Keratinocyte (primary cell): ENCODE data around the gene LRR1. TPM values are rescaled to one million over a fixed set of nuclear protein-coding genes. Genes with fewer than 3 reads are reported as not detected.
A peak's percentile ranks its signal among the peaks of the same experiment; 100 is the strongest.

ENCODE experiments used
- DNase-seq: peaks from one replicate; pipeline ENCODE4 v3.0.0-alpha.2; 2011; ENCODE audit warnings: low read depth, missing footprints, low spot score
- FAIRE-seq: peaks from 2 replicates; lab custom pipeline; 2011; peaks lifted over from hg19 to GRCh38; lab: Jason Lieb, UNC
- H2AFZ ChIP-seq: 2 replicates; pipeline ENCODE4 v1.6.0; 2012; ENCODE audit warnings: low read length, control low read depth, inconsistent platforms; ENCODE audit not compliant: control insufficient read depth
- H3K27ac ChIP-seq: 2 replicates; pipeline ENCODE4 v1.5.1; 2011; ENCODE audit warnings: low read length; ENCODE audit not compliant: control insufficient read depth, insufficient read depth
- H3K27me3 ChIP-seq: 3 replicates; pipeline ENCODE4 v1.6.0; 2011; ENCODE audit warnings: low read length; ENCODE audit not compliant: control insufficient read depth, insufficient read depth; ENCODE audit errors: extremely low read depth
- H3K36me3 ChIP-seq, 2 experiments: 2 replicates in 1 of 2; 3 replicates in 1 of 2; pipeline ENCODE4 v1.5.1; 2011; ENCODE audit warnings: low read length in 2 of 2, mild to moderate bottlenecking in 1 of 2; ENCODE audit not compliant: control insufficient read depth in 2 of 2, insufficient read depth in 2 of 2; ENCODE audit errors: extremely low read depth in 1 of 2
- H3K4me1 ChIP-seq: 3 replicates; pipeline ENCODE4 v1.5.1; 2011; ENCODE audit warnings: low read length; ENCODE audit not compliant: control insufficient read depth, insufficient read depth; ENCODE audit errors: extremely low read depth
- H3K4me2 ChIP-seq: 3 replicates; pipeline ENCODE4 v1.6.0; 2011; ENCODE audit warnings: low read depth, low read length; ENCODE audit not compliant: control insufficient read depth, insufficient read depth; ENCODE audit errors: extremely low read depth
- H3K4me3 ChIP-seq, 3 experiments: fragments of 200-600 bp in 1 of 3; sonication (generic) in 1 of 3; 2 replicates in 2 of 3; 3 replicates in 1 of 3; pipeline ENCODE4 v1.5.1; 2011 to 2016; ENCODE audit warnings: low read length in 3 of 3, mild to moderate bottlenecking in 3 of 3, control low read depth in 2 of 3, inconsistent platforms in 1 of 3, low read depth in 1 of 3, mixed read lengths in 1 of 3, mixed run types in 1 of 3, moderate library complexity in 1 of 3; ENCODE audit not compliant: control insufficient read depth in 2 of 3, insufficient read depth in 2 of 3; ENCODE audit errors: extremely low read depth in 1 of 3
- H3K79me2 ChIP-seq: 2 replicates; pipeline ENCODE4 v1.6.0; 2012; ENCODE audit warnings: low read length; ENCODE audit not compliant: control insufficient read depth, insufficient read depth
- H3K9ac ChIP-seq: 3 replicates; pipeline ENCODE4 v1.6.0; 2011; ENCODE audit warnings: low read length; ENCODE audit not compliant: control insufficient read depth, insufficient read depth; ENCODE audit errors: extremely low read depth
- H3K9me1 ChIP-seq: 3 replicates; pipeline ENCODE4 v1.6.0; 2011; ENCODE audit warnings: low read length; ENCODE audit not compliant: control insufficient read depth, insufficient read depth; ENCODE audit errors: extremely low read depth
- H3K9me3 ChIP-seq: 2 replicates; pipeline ENCODE4 v1.5.1; 2012; ENCODE audit warnings: low read depth, low read length; ENCODE audit not compliant: control insufficient read depth
- H4K20me1 ChIP-seq: 3 replicates; pipeline ENCODE4 v1.6.0; 2011; ENCODE audit warnings: low read length; ENCODE audit not compliant: control insufficient read depth, insufficient read depth; ENCODE audit errors: extremely low read depth
- EZH2 ChIP-seq: IDR thresholded peaks from one replicate; pipeline ENCODE4 v1.6.1; 2012; ENCODE audit warnings: inconsistent platforms, mild to moderate bottlenecking, low read length, moderate library complexity
- dilution Hi-C: fragments of 300-500 bp; cut with MboI; formaldehyde crosslinking; loops from one replicate; pipeline ENCODE4 v1.7.0; 2020; ENCODE audit warnings: low sequenced_read_pairs; ENCODE audit not compliant: extremely low pct_ligation_motif_present
- polyA plus RNA-seq, 5 experiments: library from polyadenylated mRNA; depleted of rRNA in 3 of 5; stranded (reverse) in 3 of 5; stranded (forward) in 1 of 5; unstranded in 1 of 5; fragments of >200 nt; gene quantifications; 1 replicate in 1 of 5; 2 replicates in 3 of 5; 3 replicates in 1 of 5; pipeline versions ENCODE4 v1.2.1 to v1.2.3, GENCODE V29; 2011 to 2012; ENCODE audit warnings: missing spikeins in 2 of 5, low read depth in 1 of 5, low replicate concordance in 1 of 5
- TF ChIP-seq, protein P1 (sequence below), 3 experiments: IDR thresholded peaks in 1 of 3; conservative IDR thresholded peaks in 1 of 3; optimal IDR thresholded peaks in 1 of 3; 2 replicates in 2 of 3; 3 replicates in 1 of 3; pipeline versions ENCODE3 to v1.5.1; 2011; ENCODE audit warnings: low read length in 3 of 3, mild to moderate bottlenecking in 3 of 3, moderate library complexity in 2 of 3, control low read depth in 1 of 3, inconsistent platforms in 1 of 3; ENCODE audit not compliant: insufficient read depth in 2 of 3; ENCODE audit errors: extremely low read depth in 1 of 3

LRR1 gene
- polyA plus RNA-seq, 1 donor (not counting 4 experiments of a cell fraction or from before 2014, with no cell fraction given), result 22.7 TPM

- H3K4me1 ChIP-seq, result peaks cover 11% of the 10 kb centered on the region
- H3K27me3 ChIP-seq, result no peaks in the 10 kb centered on the region
- dilution Hi-C loops, result no loop called here
Observed at GRCh38 chr14:49633640-49634546, 35.2 kb downstream of the LRR1 start.

GRCh38 chr14:49634547-49635334, 36.0 kb downstream of the LRR1 start, which contains the start of gene DNAAF2:
DNAAF2 (minus strand) TSS chr14:49635244; CDS start chr14:49635149, 95 bp downstream.
- no peaks in the 10 kb centered on the region for H3K9me1 ChIP-seq
- peaks cover 11% of the 10 kb centered on the region for H3K4me1 ChIP-seq
- H3K4me2 ChIP-seq, result peak within 1 kb of the TSS; percentile 90
- no peaks in the 10 kb centered on the region for H4K20me1 ChIP-seq
- H2AFZ ChIP-seq, result peak within 1 kb of the TSS; percentile 84
- peak within 1 kb of the TSS; percentile 97 for H3K9ac ChIP-seq
- DNase-seq (no peak), FAIRE-seq (no peak)
- no peaks in the 10 kb centered on the region for H3K27me3 ChIP-seq
- peak within 1 kb of the TSS; percentile 95 for H3K27ac ChIP-seq
- H3K4me3 ChIP-seq, result peak within 1 kb of the TSS; percentile 97 to 98 (median 98)
- H3K79me2 ChIP-seq, result peaks cover 80% of the 10 kb centered on the region
- peaks cover 1 to 4% of the 10 kb centered on the region in 2 experiments for H3K36me3 ChIP-seq
- H3K9me3 ChIP-seq, result no peaks in the 10 kb centered on the region
- TF ChIP-seq, protein P1, sequence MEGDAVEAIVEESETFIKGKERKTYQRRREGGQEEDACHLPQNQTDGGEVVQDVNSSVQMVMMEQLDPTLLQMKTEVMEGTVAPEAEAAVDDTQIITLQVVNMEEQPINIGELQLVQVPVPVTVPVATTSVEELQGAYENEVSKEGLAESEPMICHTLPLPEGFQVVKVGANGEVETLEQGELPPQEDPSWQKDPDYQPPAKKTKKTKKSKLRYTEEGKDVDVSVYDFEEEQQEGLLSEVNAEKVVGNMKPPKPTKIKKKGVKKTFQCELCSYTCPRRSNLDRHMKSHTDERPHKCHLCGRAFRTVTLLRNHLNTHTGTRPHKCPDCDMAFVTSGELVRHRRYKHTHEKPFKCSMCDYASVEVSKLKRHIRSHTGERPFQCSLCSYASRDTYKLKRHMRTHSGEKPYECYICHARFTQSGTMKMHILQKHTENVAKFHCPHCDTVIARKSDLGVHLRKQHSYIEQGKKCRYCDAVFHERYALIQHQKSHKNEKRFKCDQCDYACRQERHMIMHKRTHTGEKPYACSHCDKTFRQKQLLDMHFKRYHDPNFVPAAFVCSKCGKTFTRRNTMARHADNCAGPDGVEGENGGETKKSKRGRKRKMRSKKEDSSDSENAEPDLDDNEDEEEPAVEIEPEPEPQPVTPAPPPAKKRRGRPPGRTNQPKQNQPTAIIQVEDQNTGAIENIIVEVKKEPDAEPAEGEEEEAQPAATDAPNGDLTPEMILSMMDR (optimal IDR thresholded peaks at IDR 0.05 in 1 of 3, IDR thresholded peaks at IDR 0.05 in 1 of 3, conservative IDR thresholded peaks at IDR 0.05 in 1 of 3; ENCODE audit: extremely low read depth in 1 of 3, insufficient read depth in 2 of 3, low read length in 3 of 3), result no peak
- no peak for TF ChIP-seq EZH2
- dilution Hi-C loops, result no loop called here

More at GRCh38 chr14:49633640-49634546, 35.2 kb downstream of the LRR1 start:
- TF ChIP-seq EZH2, result no peak
- TF ChIP-seq, protein P1 (optimal IDR thresholded peaks at IDR 0.05 in 1 of 3, IDR thresholded peaks at IDR 0.05 in 1 of 3, conservative IDR thresholded peaks at IDR 0.05 in 1 of 3; ENCODE audit: extremely low read depth in 1 of 3, insufficient read depth in 2 of 3, low read length in 3 of 3), result peak; percentile 69 to 95 (median 84)
- Histone ChIP-seq H4K20me1 (no peaks in the 10 kb centered on the region), H3K4me3 (peak overlapping the region; percentile 97 to 98 (median 98)), H3K9me1 (no peaks in the 10 kb centered on the region), H3K36me3 (peaks cover 0 to 4% of the 10 kb centered on the region in 2 experiments), H3K9ac (peak overlapping the region; percentile 97), H3K9me3 (no peaks in the 10 kb centered on the region), H3K79me2 (peaks cover 83% of the 10 kb centered on the region), H3K27ac (peak overlapping the region; percentile 95), H2AFZ (peak overlapping the region; percentile 84), H3K4me2 (peak overlapping the region; percentile 90)
- DNase-seq, result peak; percentile 45
- FAIRE-seq, result no peak
